ENCODE data around the gene ANKRD42. TPM values are rescaled to one million over a fixed set of nuclear protein-coding genes. Genes with fewer than 3 reads are reported as not detected.

The ANKRD42 gene
- 6.9 and 9.2 TPM in 2 replicates for total RNA-seq

GRCh38 chr11:83193315-83194280 is at the start of gene ANKRD42:
TSS of gene ANKRD42 (plus strand) at chr11:83193712. CDS start at chr11:83194671, 959 bp downstream.

DNA sequence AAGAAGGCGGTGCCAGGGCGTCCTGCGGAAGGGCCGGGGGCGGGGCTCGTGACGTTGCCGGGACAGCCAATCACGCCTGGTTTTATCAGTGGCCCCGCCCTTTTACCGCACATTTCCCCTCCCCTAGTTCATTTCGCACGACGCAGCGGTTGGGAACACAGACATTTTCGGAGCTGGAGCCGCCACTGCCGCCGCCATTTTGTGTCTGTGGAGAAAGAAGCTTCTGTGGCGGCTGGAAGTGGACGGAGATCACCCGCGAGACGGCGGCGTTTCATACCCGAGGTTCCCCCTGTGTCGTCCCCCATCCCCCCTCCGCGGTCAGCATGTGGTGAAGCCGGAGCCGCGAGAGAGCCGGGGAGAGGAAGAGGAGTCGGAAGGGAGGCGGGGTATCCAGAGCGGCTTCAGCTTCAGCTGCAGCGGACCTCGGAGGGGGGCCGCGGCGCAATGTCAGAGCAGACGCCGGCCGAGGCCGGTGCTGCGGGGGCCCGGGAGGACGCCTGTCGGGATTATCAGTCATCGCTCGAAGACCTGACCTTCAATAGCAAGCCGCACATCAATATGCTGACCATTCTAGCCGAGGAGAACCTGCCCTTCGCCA is 36.4 kb upstream of the ANKRD42 start, which contains the start of gene PCF11:
Gene PCF11, plus strand, starts transcription at position 136 of the 598 bp plus-strand sequence. Its CDS starts 309 bp downstream, at position 445.

DNA sequence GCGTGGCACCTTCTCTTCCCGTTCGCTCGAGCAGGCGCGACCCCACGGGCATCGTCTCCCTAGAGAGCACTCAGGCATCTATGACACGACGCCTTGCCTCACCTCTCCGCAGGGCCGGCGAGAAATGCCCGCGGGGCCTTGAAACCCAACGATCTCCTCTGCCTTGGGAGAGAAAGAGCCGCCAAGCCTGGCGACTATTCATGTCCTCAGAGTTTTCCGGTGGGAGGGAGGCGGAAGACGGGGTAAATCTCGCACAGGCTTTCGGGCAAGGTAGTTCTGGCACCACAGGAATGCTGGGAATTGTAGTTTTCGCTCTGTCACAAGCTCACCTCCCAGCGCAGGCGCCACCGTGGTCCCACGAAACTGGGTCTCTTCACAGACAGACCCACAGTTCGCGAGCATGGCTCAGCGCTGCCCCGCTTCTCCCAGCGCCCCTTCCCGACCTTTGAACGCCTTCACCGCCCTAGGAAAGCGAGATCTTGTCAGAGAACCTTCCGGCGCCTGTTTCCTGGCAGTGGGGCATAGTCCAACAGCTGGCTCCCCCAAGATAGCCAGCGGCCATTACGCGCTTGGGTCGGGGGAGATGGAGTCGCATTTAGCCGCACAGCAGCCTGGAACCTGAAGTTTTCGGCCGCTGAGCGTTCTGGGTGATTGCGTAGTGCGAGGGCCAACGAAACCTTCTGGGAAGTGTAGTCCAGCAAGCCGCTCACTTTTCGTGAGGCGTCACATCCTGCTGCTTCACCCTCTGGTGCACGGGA is 92.4 kb downstream of the ANKRD42 start, which contains the start of gene CCDC90B:
Gene CCDC90B, minus strand, starts transcription at position 597 of the 758 bp plus-strand sequence. Its CDS starts 395 bp downstream, at position 202.

Other genes with a start within 250 kb of the ANKRD42 start
- 1.2 and 4.1 TPM in 2 replicates for gene RAB30, start 121.8 kb upstream of the ANKRD42 start, total RNA-seq
- 12.4 and 25.7 TPM in 2 replicates for gene PCF11, start 36.6 kb upstream of the ANKRD42 start, total RNA-seq
- gene CCDC90B, start 92.7 kb downstream of the ANKRD42 start, total RNA-seq = 36.3 and 44.7 TPM in 2 replicates